PC-3 (cell line): Measurements from ENCODE around the gene KCNB1.

Experiments
- EZH2 ChIP-seq: fragments of 300-600 bp; sonication (generic); IDR thresholded peaks from one replicate; pipeline ENCODE4 v1.6.1; 2017; ENCODE audit warnings: antibody characterized with exemption, mild to moderate bottlenecking, low read length; ENCODE audit not compliant: unreplicated experiment
- EZH2phosphoT487 ChIP-seq: fragments of 300-600 bp; sonication (generic); IDR thresholded peaks from 2 replicates; pipeline ENCODE4 v1.6.1; 2018; ENCODE audit warnings: mild to moderate bottlenecking, antibody characterized with exemption, low read length, borderline replicate concordance

DNA sequence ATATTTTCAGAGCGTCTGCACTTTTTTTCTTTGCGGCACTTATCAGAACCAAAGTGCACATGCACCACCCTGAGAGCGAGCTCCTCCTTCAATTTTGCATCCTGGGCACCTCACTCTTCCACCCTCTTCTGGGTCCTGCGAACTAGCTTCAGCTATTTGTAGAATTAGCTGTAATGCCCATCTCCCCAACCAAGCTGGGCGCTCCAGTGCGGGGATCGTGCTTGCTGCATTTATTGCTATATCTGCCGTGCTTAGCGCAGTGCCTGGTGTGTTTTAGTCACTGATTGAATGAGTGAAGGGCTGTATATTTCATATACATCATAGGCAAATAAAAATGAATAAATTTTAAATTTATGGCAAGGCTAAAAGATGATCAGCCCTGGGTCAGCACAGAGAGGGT, 75.8 kb downstream of the KCNB1 start:
- TF ChIP-seq EZH2 (no peak), EZH2phosphoT487 (no peak)
